Jurkat, Clone E6-1 (cell line): ENCODE results near the gene MLC1.

Source experiments
- DNase-seq: peaks from one replicate; pipeline ENCODE4 v3.0.0-alpha.2; 2011; ENCODE audit warnings: low read depth, low spot score
- H3K4me3 ChIP-seq: 2 replicates; pipeline ENCODE4 v1.5.1; 2011; ENCODE audit warnings: mild to moderate bottlenecking, low read length, control low read depth, moderate library complexity

The MLC1 gene

GRCh38 chr22:50046481-50047245 lies 38.6 kb downstream of the MLC1 start:
- DNase-seq: no peak
- H3K4me3 ChIP-seq: no peak overlapping the region

- no peak for DNase-seq
Observed at GRCh38 chr22:50046019-50046415, 39.2 kb downstream of the MLC1 start.

DNA sequence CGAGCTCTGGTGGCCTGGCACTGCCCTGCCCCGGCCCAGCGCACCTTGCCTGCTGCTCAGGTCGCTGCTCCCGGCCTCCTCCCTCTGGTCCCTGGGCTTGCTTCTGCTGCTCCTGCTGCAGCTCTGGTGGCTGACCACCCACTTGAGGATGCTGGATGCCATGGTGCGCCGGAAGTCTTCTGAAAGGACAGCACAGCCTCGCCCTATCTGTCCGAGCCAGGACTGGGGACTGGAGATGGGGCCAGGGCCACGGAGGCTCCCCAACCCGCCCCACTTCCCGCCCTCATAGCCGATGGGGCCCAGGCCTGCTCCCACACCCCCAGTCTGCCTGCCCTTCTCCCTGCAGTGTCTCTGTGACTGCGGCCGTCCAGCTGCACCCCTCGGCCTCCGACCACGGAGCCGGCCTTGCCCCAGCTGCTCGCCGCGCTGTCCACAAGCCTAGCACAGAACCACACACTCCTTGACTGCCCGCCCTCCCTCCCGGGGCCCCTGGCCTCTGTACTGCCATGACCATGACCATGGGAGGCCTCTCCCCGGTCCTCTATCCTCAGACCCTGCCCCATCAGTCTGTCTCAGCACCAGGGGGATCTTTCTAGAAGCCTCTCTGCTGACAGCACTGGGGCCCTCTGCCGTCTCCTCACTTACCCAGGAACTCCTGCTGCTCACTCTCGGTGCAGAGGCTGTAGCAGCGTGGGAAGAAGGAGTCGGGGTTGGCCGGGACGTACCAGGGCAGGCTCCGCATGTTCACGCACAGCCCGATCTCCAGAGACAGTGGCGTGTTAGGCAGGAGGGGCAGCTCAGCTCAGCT lies 39.8 kb downstream of the MLC1 start:
- no peak for DNase-seq
- no peak overlapping the region for H3K4me3 ChIP-seq

More at GRCh38 chr22:50046019-50046415, 39.2 kb downstream of the MLC1 start:
- H3K4me3 ChIP-seq: no peak overlapping the region

DNA sequence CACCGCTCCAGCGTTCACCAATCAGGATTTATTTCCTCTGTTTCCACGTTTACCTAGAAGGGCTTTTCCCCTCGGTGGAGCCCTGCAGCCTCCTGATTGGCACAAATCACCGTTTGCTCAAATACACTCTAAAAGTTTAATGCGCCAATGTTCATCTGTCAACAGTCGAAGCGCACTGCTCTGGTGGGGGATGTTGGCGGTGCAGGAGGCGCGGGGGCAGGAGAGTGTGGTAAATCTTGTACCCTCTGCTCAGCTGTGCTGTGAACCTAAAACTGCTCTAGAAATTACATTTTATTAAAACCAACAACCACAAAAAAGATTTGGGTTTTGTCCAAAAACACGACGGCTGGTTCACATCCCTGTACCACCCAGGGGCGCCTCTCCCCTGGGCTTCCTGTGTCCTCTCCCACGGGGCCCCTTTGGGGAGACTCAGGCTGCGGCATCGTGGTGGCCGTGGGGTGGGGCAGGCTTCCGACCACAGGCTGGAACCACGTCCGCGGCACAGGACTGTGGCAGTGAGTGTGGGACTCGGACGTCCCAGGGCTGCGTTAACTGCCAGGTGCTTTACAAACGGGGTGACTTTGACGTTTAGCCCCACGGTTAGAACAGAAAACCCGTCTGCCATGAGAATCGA lies 40.6 kb downstream of the MLC1 start:
- DNase-seq: no peak
- no peak overlapping the region for H3K4me3 ChIP-seq

- no peak overlapping the region for H3K4me3 ChIP-seq
- DNase-seq: no peak
Observed at GRCh38 chr22:50041361-50042065, 43.7 kb downstream of the MLC1 start.

GRCh38 chr22:50040717-50041116 lies 44.5 kb downstream of the MLC1 start:
- no peak for DNase-seq
- no peak overlapping the region for H3K4me3 ChIP-seq

DNA sequence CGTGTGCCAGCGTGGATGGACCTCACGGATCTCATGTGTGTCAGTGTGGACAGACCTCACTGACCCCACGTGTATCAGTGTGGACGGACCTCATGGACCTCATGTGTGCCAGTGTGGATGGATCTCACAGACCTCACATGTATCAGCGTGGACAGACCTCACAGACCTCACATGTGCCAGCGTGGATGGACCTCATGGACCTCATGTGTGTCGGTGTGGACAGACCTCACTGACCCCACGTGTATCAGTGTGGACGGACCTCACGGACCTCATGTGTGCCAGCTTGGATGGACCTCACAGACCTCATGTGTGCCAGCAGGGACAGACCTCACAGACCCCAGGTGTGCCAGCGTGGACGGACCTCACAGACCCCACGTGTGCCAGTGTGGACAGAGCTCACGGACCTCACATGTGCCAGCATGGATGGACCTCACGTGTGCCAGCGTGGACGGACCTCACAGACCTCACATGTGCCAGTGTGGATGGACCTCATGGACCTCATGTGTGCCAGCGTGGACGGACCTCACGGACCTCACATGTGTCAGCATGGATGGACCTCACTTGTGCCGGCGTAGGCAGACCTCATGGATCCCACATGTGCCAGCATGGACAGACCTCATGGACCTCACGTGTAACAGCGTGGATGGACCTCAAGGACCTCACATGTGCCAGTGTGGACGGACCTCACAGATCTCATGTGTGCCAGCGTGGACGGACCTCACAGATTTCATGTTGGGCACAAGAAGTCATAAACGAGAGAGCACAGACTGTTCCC lies 45.4 kb downstream of the MLC1 start:
- H3K4me3 ChIP-seq: no peak overlapping the region
- no peak for DNase-seq

DNA sequence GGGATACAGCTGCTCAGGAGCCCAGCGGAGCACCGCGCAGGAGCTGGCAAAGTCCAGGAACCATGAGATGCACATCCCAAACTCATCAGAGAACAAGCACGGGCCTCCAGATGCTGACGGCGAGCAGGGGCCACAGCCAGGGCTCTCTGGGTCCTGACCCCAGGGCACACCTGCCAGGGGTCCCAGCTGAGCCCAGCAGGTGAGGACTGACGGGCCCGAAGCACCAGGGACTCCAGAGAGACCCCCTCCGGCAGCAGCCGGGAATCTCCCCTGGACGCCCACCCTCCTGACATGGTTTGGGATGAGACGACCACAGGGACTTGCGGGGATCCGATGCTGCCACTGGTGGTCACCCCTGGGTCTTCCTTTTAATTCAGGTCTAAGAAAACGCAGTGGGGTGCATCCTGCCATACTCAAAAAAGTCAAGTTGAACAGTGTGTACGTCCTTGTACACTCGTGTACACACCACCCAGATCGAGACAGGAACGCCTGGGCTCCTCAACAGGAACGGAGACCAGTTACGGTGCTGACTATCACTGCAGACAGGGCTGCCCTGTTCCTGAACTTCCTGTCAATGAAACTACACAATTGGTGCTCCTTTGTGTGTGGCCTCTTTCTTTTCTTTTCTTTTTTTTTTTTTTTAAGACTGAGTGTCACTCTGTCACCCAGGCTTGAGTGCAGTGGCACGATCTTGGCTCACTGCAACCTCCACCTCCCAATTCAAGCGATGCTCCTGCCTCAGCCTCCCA lies 49.1 kb downstream of the MLC1 start:
- DNase-seq: no peak
- no peak overlapping the region for H3K4me3 ChIP-seq

DNA sequence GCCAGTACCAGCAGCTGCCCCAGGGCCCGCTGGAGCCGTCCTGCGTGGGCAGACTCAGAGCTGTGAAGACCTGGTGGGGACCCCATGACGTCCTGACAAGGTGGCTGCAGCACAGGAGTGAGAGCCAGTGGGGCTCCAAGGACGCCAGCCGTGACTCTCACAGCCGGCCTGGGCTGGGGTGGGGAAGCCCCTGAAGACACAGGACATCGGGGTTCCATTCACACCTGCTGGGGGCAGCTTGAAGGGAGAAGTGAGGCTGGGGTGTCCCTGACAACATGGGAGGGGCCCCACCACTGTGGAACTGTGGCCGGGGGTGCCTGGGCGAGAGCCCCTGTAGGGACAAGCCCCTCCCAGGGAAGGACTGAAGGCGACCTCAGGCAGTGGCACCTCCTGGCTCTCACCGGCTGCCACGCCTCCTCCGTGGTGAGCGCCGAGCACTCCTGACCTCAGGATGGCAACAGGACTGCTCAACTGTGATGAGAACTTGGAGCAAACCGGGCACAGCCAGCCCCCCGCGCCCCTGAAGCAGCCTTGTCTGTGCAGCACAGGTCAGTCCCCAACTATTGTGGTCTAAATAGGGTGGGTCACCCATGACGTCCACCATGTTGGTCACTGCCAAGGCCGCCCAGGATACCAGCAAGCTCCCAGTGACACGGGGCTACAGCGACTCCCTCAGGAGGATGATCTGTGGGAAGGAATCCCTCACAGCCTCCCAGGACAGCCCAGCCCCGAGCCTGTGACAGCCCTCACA lies 49.9 kb downstream of the MLC1 start:
- no peak overlapping the region for H3K4me3 ChIP-seq
- DNase-seq: no peak

DNA sequence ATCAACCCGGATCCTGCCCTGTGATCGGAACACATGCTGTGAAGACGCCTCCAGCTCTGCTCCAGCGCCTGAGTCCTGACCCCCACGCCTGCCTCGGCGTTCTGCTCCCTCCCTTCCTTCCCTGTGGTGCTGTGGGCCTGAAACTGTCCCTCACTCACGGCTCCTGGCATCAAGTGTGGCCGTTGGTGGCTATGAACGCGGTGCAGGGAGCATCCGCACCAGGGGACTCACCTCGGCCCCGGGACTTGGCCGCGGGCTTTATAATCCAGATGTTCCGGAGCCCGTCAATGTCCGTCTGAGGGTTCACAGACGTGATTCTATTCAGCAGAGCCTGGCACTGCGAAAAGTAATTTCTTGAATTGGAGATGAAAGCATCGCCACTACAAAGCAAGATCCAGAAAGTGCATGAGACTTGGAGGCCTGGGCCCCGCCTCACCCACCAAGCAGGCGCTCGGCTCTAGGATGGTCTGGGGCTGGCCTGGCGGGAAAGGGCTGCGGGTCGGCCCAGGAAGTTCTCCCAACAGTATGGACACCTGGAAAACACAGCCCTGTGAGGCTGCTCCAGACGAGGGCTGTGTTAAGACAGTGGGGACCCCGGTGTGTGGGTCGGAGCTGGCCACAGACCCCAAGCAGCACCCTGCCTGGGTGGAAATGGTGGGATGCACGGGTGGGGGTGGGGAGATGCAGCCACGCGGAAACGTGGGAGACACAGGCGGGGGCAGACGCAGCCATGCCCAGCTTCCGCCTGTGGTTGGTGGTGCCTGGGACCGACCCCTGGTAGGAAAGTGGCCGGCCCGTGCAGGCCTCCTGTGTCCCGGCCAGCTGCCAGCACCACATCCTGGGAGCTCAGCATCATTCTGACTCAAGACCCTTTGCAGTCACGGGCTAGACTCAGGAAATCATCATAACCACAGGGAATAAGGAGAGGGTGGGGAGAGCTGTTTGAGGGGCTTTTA lies 50.8 kb downstream of the MLC1 start:
- DNase-seq: peak; percentile 15
- H3K4me3 ChIP-seq: no peak overlapping the region

- H3K4me3 ChIP-seq: no peak overlapping the region
- no peak for DNase-seq
Observed at GRCh38 chr22:50032941-50033601, 52.2 kb downstream of the MLC1 start.

DNA sequence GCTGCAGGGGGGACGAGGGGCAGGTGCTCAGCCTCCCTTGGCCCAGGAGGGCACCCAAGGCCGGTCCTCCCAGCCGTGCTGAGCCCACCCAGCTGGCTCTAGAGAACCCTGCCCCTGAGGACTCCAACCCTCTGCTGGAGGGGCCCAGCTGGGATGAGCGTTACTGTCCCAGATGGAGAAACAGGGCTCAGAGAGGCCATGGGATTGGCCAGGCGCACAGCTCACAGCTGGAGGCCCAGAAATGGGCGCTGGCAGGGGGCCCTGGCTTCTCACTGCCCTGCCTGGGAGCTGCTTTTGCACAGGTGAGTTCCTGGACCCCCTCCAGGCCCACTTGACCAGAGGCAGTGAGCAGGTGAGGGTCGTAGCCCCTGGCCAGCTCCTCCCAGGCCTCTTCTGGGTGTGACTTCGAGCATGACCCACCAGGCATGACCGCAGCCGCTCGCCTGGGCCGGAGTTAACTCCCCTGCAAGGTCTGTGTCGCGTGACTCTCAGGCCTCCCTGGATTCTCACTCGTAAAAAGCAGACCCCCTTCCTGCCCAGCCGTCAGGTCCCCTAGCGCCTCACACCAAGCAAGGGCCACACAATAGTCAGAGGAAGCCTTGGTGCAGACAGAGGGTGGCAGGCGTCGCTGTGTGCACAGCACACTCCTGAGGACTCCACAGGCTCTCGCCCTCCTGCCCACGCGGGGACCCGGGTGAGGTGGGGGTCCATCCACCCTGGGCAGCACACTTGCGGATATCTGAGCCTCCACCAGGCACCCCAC lies 52.9 kb downstream of the MLC1 start:
- H3K4me3 ChIP-seq: no peak overlapping the region
- no peak for DNase-seq

DNA sequence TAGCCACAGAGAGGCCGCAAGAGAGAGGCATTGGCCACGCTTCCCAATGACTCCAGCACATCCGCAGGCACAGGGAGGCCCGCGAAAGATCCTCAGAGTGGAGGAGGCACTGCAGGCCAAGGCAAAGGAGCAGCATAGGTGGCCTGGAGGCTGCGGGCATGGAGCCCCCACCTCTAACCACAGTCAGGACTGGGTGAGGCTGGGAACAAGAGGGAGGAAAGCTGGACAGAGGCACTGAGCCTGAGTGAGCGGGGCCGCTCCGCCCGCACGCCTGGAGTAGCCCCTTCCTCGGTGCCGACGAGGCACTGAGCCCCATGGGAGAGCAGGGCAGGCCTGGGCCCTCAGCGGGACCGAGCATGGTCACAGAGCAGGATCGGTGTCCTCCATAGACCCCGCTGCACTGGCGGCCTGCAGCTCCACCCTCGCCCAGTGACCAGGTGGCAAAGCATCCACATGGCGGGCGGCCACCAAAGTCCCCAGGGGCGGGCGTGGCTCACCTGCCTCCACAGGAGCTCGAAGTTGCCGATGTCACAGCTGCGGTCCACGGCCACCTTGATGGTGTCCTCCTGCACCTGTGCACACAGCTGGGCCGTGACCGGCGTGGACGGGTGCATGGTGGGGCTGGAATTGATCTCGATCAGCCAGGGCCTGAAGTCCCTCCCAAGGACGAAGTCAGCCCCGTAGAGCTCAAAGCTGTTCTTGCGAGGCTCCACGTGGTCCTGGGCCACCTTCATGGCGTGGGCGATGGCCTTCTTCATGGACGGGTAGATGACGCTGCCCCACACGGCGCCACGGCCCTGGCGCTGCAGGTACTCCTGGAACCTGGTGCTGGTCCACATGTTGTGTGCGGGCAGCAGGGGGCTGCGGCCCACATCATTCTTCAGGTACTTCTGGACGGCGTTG lies 53.8 kb downstream of the MLC1 start:
- no peak overlapping the region for H3K4me3 ChIP-seq
- no peak for DNase-seq
